ENCODE measurements around the gene ITLN2.
"Not testable (repeated sequence)": the region's sequence is repeated elsewhere in the genome, so short reads cannot be mapped to it uniquely, and the experiment has no call there.

Gene ITLN2

GRCh38 chr1:160952129-160952510 is 2.5 kb downstream of the ITLN2 start:
- no peak for DNase-seq

DNA sequence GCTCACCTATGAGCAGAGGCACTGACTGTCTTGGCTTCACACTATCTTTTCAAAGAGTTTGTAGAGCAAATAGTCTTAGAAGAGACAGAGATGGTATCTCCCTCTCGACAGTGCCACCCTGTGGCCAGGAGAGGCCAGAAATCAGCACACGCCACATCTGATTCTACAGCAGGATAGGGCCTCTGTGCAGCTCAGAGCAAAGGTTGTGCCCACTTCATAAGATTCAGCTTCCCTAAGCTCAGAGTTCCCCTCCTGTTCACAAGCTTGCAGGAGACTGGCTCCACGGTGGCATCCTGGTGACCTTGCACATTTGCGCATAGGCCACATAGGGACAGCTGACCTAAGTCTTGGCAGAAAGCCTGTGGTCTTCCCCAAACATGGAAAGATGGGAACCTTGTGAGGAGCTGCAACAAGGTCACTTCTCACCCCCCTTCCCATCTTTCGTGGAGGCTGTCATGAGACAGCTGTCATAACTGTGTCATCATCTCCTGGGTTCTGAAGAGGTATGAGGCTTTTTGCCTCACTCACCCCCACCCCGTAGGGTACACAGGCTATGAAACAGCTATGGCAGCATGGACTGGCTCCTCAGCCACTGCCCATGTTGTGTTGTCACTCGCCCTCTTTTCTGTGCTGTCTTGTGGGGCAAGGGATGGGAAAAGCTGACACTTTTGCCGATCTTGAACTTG is 3.0 kb downstream of the ITLN2 start:
- DNase-seq = peak; percentile 87

GRCh38 chr1:160950657-160951056 is 4.0 kb downstream of the ITLN2 start:
- no peak for DNase-seq

DNA sequence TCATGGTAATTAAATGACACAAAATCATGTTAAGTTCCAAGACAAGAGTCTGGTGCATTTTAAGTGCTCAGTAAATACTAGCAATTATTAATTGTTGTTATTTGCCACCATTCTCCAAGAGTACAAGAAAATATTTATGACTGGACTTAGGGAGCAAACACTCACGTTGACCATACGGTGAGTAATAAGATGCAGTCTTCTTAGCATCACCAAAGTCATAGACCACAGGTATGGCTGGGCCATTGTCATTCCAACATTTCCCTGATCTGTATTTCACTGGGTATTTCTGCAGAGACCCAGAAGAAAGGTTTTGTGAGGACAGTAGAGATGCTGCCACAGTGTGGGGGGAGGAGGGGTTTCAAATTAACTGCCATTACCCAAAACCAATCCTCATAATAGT is 4.7 kb downstream of the ITLN2 start:
- DNase-seq = no peak

DNA sequence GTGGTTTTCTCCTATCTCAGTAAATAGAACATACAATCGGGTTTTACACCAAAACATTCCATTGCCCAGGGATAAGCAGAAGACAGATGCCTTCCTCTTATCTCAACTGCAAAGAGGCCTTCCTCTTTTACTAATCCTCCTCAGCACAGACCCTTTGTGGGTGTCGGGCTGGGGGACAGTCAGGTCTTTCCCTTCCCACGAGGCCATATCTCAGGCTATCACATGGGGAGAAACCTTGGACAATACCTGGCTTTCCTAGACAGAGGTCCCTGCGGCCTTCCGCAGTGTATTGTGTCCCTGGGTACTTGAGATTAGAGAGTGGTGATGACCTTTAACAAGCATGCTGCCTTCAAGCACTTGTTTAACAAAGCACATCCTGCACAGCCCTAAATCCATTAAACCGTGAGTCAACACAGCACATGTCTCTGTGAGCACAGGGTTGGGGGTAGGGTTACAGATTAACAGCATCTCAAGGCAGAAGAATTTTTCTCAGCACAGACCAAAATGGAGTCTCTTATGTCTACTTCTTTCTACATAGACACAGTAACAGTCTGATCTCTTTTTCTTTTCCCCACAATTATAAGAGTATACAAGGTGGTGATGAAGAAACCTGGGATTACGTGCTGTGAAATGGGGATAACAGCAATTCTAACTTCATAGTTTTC is 5.3 kb downstream of the ITLN2 start:
- DNase-seq = not testable (repeated sequence)

- not testable (repeated sequence) for DNase-seq
Observed at GRCh38 chr1:160947174-160947759, 7.3 kb downstream of the ITLN2 start.

- DNase-seq = not testable (repeated sequence)
Observed at GRCh38 chr1:160945881-160946280, 8.7 kb downstream of the ITLN2 start.

DNA sequence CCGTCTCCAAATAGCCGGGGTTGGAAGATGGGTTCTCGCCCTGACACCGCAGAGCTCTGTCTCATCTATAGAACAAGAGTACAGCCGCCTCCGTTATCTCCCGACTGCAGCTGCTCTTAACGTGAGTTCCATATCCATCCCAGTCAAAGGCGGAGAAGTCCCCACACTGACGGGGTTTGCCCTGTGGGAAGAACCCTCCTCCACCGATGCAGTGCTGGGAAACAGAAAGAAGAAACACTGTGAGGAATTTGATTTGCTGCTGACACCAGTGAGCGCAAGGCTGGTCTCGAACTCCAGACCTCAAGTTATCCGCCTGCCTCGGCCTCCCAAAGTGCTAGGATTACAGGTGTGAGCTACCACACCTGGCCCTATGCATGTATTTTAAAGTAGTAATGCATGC is 9.5 kb downstream of the ITLN2 start:
- DNase-seq = no peak

- no peak for DNase-seq
Observed at GRCh38 chr1:160942926-160943325, 11.7 kb downstream of the ITLN2 start.

DNA sequence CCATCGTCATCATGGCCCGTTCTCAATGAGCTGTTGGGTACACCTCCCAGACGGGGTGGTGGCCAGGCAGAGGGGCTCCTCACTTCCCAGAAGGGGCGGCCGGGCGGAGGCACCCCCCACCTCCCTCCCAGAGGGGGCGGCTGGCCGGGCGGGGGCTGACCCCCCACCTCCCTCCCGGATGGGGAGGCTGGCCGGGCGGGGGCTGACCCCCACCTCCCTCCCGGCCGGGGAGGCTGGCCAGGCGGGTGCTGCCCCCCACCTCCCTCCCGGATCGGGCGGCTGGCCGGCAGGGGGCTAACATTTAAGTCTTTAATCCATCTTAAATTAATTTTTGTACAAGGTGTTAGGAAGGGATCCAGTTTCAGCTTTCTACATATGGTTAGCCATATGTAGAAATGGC is 17.9 kb downstream of the ITLN2 start:
- DNase-seq = not testable (repeated sequence)

GRCh38 chr1:160935527-160936258 is 18.9 kb downstream of the ITLN2 start:
- no peak for DNase-seq

DNA sequence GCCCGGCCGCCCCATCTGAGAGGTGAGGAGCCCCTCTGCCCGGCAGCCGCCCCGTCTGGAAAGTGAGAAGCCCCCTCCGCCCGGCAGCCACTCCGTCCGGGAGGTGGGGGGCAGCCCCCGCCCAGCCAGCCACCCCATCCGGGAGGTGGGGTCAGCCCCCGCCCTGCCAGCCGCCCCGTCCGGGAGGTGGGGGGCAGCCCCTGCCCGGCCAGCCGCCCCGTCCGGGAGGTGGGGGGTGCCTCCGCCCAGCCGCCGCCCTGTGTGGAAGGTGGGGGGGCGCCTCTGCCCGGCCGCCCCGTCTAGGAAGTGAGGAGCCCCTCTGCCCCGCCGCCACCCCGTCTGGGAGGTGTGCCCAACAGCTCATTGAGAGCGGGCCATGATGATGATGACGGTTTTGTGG is 21.3 kb downstream of the ITLN2 start:
- not testable (repeated sequence) for DNase-seq

DNA sequence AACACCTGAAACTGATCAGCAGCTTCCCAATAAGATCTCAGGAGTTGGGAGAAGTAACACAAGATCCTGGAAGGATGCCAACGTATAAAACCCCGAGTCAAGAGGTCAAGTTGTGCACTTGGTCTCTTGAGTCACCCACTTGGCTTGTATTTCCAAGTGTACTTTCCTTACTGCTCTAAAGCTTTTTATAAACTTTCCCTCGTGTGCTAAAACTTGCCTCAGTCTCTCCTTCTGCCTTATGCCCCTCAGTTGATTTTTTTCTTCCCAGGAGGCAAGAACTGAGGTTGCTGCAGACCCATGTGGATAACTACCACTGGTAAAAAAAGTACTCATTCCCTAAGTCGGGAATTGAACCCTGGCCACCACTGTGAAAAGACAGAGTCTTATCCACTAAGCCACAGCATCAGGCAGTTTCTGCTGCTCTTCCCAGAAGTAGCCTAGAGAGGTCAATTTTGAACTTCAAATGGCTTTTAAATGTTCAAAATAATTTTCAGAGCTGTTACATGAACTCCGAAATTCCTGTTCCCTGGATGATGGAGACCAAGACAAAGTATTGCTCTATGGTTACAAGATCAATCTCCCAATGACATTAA is 28.9 kb downstream of the ITLN2 start:
- no peak for DNase-seq

DNA sequence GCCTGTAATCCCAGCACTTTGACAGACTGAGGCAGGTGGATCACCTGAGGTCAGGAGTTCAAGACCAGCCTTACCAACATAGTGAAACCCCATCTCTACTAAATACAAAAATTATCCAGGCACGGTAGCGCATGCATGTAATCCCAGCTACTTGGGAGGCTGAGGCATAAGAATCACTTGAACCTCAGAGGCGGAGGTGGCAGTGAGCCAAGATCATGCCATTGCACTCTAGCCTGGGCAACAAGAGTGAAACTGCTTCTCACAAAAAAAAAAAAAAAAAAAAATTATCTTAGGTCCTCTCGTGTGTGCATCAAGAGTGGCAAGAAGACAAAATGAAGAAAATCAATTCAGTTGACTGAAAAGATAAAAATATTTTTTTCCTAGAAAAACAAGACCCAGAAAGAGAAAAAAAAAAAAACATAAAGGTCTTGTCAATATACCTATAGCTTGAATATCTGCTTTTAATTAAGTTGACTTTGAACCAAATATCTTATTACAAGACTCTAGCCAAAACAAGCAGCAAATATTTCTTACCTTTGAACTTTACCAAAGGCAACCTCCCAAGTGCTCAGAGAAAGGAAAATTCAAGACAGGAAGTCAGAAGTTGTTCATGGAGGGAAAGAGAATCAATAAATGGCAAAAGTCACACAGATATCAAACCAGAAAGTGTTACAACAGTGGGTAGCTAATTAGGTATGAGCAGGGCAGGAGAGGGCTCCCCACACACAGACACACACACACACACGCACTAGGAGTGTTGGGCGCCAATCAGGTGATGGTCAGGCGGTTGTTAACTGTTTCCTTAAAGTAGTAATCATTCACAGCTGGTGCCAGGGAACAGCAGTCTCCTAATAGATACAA is 29.6 kb downstream of the ITLN2 start:
- DNase-seq = no peak

- DNase-seq = no peak
Observed at GRCh38 chr1:160916666-160917065, 37.9 kb downstream of the ITLN2 start.

- DNase-seq = not testable (repeated sequence)
Observed at GRCh38 chr1:160913229-160913628, 41.4 kb downstream of the ITLN2 start.

- no peak for DNase-seq
Observed at GRCh38 chr1:160911925-160912324, 42.7 kb downstream of the ITLN2 start.

DNA sequence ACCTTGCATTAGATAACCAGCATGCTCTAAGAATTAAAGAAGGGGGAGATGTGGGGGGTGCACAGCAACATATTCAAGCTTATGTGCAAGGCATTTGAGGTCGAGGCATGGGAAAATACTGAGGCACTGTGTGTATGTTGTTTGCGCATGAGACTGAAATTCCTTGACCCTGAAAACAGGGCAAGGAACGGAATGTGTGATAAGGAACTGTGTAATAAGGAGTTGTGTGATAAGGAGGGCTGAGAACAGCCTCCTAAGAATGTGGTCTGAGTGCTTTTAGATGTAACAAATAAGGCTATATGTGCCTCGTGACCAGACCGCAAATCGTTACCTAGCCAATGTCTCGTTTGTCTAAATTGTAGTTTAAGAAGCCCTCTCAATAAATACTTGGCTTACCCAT is 43.2 kb downstream of the ITLN2 start:
- DNase-seq = no peak

- DNase-seq = no peak
Observed at GRCh38 chr1:160910170-160910750, 44.3 kb downstream of the ITLN2 start.

DNA sequence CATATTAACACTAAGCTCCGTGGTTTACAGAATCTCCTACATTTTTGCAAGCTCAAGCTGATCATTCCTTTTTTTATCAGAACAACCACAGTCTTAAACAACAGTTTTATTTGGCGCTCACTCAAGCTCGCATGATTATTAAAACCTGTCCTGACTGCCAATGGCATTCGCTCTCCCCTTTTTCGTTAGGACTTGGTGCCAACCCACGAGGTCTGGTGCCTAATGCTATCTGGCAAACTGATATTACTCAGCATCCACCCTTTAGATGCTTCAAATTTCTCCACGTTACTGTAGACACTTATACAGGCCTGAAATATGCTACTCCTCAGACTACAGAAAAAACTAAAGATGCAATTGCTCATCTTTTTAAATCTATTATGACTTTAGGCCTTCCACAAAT is 46.6 kb downstream of the ITLN2 start:
- DNase-seq = no peak

DNA sequence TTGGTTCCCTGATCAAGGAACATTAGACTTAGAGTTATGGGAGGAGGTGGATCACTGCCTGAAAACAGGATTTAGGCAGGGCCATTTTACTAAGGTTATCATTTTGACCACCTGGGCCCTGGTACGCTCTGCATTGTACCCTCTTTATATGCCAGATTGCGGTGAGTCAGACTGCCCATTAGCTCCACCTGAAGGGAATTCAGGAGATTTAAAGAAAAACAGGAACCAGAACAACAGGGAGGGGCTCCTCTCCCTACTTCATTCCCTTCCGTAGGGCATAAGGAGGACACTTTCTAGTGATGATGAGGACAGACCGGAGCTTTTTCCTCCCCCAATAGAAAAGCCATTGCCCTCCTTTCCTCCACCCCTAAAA is 49.0 kb downstream of the ITLN2 start:
- no peak for DNase-seq
